NCI-H2171 (cell line): Measurements from ENCODE around the gene STRBP.
A peak's percentile ranks its signal among the peaks of the same experiment; 100 is the strongest.
"Not testable (repeated sequence)": the region's sequence is repeated elsewhere in the genome, so short reads cannot be mapped to it uniquely, and the experiment has no call there.

Experiments used
- DNase-seq: peaks from one replicate; lab custom pipeline; 2025; lab: John Stamatoyannopoulos, UW

Gene STRBP

GRCh38 chr9:123268465-123269259, at the start of gene STRBP:
Gene STRBP, minus strand, starts transcription at chr9:123268586. Its CDS starts 84,452 bp downstream, at chr9:123184134.
- peak; percentile 93 for DNase-seq

- DNase-seq, result no peak
Observed at GRCh38 chr9:123316053-123316718, 47.8 kb upstream of the STRBP start.

DNA sequence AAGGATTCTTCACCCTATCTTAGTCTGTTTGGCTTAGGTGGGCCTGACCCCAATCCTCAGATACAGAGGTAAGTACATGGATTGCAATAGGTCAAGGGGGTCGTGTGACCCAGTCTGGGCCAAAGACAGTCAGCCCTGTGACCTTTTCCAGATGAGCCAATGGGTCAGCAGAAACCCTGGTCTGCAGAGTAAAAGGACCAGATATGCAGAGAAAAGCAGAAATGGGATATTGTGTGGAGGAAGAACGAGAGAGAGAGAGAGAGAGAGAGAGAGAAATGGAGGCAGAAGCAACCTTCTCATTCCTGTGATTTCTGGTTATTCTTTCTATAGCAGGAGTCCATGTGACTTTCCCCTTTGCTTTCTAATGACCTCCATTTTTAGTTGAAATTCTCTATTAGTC, 47.2 kb upstream of the STRBP start:
- no peak for DNase-seq

GRCh38 chr9:123314617-123315016, 46.2 kb upstream of the STRBP start:
- DNase-seq, result no peak

GRCh38 chr9:123312306-123312877, 44.0 kb upstream of the STRBP start:
- DNase-seq, result no peak

GRCh38 chr9:123311250-123311752, 42.9 kb upstream of the STRBP start:
- DNase-seq, result no peak

DNA sequence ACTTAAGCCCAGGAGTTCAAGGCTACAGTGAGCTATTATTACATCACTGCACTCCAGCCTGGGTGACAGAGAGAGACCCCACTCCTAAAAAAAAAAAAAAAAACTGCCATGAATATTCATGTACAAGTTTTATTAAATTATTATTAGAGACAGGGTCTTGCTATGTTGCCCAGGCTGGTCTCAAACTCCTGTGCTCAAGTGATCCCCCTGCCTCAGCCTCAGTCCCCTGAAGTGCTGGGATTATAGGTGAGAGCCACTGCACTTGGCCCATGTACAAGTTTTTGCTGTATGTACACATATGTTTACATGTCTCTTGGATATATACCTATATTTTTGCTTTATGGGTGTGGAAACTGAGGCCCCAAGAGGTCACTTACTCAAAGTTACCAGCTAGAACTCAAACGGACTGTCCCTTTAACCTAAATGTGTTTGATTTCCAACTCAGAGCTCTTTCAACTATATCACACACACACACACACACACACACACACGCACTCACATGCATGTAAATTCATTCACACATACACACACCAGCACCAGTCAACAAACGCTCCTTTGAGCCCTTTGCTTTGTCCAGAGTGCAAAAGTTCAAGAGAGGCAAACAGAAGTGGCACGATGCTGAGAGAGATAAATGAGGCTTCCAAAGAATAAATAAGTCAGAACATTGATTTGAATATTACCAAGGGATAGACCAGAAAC, 42.3 kb upstream of the STRBP start:
- no peak for DNase-seq

DNA sequence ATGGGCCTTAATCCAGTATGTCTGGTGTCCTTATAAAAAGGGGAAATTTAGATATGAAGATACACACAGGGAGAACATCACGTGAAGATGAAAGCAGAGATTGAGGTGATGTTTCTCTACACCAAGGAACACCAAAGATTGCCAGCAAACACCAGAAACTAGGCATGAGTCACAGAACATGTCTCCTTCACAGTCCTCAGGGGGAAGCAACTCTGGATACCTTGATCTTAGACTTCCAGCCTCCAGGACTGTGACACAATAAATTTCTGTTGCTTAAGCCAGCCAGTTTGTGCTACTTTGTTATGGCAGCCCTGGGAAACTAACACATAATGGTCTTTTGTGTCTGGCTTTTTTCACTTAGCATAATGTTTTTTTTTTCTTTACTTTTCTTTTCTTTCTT, 41.2 kb upstream of the STRBP start:
- no peak for DNase-seq

GRCh38 chr9:123305879-123306278, 37.5 kb upstream of the STRBP start:
- no peak for DNase-seq

GRCh38 chr9:123304340-123304691, 35.9 kb upstream of the STRBP start:
- DNase-seq, result no peak

DNA sequence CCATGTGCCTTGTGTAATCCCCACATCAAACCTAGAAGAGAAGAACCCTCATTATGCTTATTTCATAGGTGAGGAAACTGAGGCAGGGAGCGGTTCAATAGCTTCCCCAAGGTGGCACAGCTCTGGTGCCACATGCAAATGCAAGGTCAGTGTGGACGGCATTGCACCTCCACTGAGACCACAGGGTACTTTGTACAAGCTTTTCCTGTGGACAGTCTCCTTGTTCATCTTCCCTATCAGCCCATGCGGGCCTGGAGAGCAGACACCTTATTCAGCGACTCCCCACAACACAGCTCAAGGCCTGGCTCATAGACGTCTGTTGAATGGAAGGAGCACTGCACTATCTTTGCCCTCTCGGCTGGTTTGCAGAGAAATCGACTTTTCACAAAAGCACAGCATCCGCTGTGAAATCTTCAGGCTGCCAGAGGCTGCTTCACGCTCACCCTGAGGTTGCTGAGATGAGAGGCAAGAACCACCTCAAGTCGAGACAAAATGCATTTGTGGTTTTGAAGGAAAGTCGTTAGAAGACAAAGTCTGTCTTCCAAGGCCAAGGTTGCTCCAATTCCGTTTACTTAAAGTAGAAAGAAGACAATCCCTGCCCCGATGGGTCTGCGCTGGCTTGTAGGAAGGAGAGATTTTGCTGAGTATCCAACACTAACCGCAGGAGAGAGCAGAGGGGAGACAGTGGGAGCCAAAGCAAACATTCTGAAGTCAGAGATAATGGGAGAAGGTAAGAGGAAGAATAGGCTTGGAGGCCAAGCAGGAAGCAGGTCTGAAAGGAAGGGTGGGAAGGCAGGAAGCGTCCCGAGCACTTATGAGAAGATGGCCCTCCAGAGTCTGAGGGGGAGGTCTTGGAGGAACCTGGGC, 34.2 kb upstream of the STRBP start:
- no peak for DNase-seq

- DNase-seq, result not testable (repeated sequence)
Observed at GRCh38 chr9:123301936-123302335, 33.5 kb upstream of the STRBP start.

GRCh38 chr9:123300554-123300953, 32.2 kb upstream of the STRBP start:
- DNase-seq, result no peak

- DNase-seq, result no peak
Observed at GRCh38 chr9:123299558-123300126, 31.3 kb upstream of the STRBP start.

GRCh38 chr9:123296174-123296573, 27.8 kb upstream of the STRBP start:
- no peak for DNase-seq

DNA sequence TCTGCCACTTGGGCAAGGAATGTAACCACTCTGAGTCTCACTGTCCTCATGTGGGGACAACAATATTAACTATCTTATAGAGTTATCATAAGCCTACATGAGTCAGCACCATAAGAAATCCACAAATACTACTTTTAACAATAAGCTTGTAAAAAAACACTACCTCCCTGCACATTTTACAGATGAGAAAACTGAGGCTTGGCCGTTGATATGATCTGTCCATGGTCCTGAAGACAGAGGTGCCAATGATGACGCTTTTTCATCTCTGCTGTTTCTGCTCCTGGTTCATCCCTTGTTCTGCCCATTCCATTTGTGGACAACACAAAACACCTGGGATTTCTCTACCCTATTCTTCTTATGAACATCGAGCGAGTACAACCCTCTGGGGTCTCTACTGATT, 23.4 kb upstream of the STRBP start:
- DNase-seq, result no peak

DNA sequence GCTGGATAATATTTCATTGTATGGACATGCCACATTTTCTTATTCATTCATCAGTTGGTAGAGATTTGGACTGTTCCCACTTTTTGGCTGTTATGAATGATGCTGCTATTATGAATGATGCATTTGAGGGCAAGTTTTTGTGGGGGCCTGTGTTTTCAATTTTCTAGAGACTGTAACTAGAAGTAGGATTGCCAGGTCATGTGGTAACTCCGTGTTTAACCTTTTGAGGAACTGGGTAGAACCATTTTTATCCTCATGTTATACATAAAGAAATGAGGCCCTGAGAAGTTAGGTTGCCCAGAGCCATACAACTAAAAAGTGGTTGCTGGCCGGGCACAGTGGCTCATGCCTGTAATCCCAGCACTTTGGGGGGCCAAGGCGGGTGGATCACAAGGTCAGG, 22.4 kb upstream of the STRBP start:
- no peak for DNase-seq

GRCh38 chr9:123287639-123288038, 19.3 kb upstream of the STRBP start:
- no peak for DNase-seq

GRCh38 chr9:123286324-123286723, 17.9 kb upstream of the STRBP start:
- no peak for DNase-seq

DNA sequence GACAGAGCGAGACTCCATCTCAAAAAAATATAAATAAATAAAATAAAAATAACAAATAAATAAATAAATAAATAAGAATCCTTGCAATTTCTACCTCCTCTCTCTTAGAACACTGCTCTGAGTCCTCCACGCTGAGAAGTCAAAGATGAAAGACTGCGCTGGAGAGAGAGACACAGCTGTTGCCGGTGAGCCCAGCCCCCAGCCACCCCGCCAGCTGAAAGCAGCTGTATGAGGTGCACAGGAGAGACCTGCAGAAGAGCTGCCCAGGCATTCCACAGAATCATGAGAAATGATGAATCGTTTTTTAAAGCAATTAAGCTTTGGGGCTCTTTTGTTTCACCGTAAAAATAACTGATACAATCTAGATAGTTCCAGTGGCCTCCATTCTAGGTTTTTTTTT, 16.3 kb upstream of the STRBP start:
- DNase-seq, result no peak

GRCh38 chr9:123283455-123283854, 15.1 kb upstream of the STRBP start:
- no peak for DNase-seq
